Stimulated activated CD8-positive, alpha-beta memory T cell treated with anti-CD3 and anti-CD28 coated beads, Interleukin-12 subunit alpha, Interleukin-12 subunit beta, amount 100 ng/mL, for 4 hours (primary cell): ENCODE results near the gene ANKRD33B.

Experiments used
- DNase-seq: peaks from one replicate; pipeline ENCODE4 v3.0.0-alpha.2; 2020; ENCODE audit warnings: low read depth

ANKRD33B gene

DNA sequence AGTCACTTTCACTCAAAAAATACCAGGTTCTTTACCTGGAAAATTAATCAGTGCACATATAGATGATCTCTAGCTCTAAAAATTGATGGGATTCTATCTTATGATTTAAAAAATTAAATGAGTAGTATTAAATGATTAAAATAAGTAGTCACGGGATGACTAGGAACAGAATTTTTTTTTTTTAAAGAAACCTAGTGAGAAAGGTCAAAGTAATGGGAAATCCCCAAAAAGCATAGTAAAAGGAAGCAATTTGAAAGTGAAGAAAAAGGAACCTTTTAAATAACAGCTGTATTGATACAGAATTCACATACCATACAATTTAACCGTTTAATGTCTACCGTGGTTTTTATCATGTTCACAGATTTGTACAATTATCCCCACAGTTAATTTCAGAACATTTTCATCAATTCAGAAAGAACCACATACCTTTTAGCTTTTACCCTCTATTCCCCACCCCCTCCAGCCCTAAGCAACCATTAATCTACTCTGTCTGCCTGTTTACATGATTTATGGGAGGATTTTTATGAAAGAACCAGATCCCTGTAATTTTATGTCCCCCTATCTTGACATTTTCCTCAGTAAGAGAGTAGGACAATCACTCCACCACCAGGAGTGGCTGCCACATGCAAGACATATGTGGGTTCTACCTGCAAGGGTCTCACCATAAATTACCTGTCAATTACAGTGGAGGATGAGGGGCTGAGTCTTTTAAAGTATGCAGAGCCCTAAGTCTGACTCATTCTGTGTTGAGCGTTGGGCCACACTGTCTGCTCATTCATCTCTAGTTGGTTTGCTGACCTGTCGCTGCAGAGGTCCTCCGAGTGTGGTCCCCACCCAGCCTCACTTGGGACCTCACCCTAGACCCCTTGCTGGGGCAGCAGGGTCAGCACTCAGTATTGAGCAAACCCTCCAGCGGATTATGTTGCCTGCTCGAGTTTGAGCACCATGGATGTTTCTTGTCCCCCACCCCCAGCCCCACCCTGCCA lies 16.0 kb downstream of the ANKRD33B start:
- no peak for DNase-seq

DNA sequence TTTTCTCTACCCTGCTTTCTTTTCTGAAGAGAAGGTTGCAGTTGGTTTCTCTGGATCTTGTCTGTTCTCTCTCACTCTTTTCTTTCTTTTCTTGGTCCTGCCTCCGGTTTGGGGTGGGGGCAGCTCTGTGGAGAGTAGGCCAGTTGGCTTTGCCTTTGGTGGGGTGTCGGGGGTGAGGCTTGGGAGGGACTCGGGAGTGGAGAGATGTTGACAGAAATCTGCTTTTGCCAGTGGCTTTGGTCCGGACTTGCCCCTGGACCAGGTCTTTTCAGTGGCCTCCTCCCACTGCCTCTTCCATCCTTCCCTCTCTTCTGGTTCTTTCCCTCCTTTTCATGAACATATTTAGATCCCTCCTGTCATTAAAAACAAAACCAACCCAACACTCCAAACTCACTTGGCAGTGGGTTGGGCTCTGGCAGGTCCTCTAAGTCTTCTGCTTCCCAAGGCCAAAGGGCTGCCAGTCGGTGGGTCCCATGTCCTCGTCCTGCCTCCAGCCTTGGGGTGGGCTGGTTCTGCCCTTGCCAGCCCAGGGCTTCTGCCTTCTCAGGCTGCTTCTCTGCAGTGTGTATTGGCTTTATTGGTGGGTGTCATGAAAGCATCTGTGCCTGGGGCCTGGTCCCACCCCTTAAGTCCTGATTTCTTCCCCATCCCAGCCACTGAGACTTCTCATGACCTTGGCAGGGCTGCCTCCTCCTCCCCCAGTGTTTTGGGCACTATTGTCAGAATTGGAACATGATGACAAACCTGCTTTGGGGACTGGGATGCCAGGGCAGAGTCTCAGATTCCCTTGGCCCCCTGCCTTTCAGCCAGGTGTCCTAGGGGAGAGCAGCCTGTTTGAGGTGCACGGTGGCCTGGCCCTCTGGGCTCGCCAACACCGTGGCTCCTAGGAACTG lies 16.9 kb downstream of the ANKRD33B start:
- no peak for DNase-seq

DNA sequence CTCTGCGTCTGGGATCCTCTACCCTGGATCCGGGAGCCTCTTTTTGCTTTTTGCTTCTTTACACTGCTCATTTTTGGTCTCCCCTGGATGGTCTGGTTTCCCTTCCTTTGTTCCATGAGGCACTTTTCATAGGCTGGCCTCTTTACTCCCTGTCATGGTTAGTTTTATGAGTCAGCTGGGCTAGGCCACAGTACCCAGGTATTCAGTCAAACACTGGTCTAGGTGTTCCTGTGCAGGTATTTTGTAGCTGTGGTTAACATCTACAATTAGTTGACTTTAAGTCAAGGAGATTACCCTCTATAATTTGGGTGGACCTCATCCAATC lies 17.5 kb downstream of the ANKRD33B start:
- DNase-seq, result no peak

DNA sequence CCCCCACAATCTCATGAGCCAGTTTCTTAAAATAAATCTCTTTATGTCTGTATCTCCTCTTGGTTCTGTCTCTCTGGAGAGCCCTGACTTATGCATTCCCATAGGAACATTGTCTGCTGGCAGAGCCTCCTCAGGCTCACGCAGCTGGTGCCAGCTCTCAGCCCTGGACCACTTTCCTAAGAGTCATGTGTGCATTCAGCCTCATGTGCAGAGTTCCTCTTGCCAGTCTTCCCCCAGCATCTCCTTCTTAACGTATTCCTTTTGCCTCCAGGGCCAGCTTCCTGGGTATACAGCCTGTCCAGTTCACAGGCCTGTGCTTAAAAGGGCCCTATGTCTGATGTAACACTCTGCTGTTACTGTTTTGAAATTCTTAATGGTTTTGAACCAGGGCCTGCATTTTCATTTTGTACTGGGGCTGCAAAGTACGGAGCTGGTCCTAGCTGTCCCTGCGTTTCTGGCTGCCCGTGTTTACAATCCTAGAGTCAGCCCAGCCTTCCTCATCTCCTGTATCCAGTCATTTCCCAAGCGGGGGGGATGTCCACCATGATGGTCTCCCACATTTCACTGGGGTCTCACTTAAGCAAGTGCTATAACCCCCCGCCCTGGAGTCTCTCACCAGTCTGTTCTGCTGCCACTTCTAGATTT lies 18.1 kb downstream of the ANKRD33B start:
- DNase-seq, result no peak

DNA sequence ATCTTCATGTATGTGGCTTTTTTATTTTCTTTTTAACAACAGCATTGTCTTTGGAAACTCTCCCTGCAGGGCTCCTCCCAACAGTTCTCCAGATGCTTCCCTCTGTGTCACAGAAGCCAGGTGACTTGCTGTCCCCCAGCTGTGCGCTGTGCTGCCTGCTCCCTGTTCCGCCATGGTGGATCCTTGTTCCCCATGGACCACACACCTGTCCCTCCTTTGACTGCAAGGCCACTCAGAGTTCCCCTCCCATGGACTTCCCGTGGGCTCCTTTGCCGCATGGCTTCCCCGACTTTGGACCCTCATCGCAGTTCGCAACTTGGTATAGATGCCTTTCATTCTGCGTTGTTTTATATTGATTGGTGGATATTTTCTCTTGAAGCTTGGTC lies 18.6 kb downstream of the ANKRD33B start:
- DNase-seq, result no peak

DNA sequence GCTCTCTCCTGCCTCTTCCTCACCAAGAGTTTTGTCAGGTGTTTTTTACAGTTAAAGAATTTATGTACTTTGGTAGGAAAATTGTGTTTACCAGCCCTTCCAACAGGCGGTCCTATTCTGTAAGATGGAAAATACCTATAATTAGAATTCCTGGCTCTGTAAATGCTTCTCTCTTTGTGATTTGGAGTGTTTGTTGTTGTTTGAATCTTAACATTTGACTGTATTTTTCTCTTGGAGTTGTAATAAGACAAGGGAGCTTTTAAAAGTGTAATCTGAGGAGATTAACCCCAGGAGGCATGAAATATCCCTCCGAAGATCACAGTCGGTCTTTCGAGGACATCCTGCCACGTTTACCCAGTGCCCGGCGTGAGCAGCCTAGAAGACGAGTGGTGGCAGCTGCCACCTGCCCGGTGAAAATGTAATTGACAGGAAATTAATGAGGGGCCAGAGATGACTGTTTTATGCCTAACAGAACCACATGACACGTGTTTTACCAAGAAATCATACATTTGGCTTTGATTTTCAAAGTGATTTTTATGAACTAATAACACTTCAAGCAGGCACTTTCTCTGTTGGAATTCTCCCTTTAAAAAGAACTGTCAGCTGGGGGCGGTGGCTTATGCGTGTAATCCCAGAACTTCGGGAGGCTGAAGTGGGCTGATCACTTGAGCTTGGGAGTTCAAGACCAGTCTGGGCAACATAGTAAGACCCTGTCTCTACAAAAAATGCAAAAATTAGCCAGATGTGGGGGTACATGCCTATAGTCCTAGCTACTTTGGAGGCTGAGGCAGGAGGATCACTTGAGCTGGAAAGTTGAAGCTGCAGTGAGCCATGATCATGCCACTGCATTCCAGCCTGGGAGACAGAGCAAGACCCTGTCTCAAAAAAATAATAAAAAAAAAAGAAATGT lies 20.0 kb downstream of the ANKRD33B start:
- DNase-seq, result no peak

DNA sequence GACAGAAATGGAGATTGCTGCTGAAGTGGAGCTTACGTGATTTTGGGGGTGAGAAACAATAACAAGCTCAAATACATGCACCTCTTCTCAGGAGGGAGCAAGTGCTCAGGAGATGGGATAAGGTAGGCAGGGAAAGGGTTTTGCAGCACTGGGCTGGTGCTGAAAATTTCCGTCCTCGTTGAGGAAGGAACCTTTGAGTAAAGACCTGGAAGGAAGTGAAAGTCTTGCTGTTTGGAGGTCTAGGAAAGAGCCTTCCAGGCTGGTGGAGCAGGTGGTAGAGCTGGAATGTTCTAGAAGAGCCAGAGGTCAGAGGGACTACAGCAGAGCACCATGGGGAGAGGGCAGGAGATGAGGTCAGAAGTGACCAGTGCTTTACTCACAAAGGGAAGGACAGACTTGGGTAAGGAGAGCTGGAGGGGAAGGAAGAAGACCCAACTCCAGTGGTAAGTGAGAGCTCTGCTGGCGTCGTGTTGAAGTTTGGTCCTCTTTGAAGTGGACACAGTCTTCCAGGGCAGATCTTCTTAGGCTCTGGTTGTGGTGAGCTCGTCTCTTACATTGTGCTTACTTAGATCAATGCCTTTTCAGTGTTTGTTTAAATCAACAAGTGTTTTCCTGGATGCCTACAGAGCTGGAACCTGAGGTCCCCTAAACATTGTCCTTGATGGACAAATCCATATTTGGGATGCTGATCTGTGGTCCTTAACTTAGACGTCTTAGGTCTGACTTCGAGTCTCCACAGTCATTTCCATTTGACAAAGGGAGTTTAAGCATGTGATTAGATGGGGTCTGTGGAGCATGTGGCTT lies 21.0 kb downstream of the ANKRD33B start:
- DNase-seq, result no peak

DNA sequence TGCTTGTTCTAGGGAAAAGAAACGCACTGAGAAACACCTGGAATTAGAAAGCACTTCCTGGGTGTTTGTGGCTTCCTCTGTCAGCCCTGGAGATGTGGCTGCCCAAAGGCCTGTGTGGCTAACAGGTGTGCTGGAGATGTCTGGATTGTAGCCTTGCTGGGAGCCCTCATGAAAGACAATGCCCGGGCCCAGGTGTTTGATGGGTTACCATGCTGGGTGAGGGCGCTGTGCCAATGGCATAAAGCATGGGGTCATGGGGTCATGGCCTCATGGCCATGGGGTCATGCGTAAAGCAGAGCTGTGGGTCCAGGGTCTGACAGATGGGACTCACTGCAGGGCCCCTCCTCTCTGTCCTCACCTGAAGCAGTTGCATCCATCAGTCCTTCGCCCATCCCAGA lies 21.6 kb downstream of the ANKRD33B start:
- no peak for DNase-seq

DNA sequence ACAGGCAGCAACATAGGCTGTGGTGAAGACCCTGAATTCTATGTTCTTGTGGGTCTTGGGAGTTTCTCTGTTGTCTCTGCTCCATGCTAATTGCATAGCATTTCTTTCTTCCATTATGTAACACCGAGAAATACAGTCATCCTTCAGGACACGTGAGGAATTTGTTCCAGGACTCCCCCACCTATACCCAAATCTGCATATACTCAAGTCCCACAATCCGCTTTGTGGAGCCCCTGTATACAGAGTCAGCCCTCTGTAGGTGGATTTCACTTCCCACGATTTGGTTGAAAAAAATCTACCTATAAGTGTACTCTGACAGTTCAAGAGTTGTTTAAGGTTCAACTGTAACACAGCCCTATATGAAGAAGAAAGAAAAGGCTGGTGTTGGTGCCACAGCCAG lies 22.1 kb downstream of the ANKRD33B start:
- DNase-seq, result no peak

DNA sequence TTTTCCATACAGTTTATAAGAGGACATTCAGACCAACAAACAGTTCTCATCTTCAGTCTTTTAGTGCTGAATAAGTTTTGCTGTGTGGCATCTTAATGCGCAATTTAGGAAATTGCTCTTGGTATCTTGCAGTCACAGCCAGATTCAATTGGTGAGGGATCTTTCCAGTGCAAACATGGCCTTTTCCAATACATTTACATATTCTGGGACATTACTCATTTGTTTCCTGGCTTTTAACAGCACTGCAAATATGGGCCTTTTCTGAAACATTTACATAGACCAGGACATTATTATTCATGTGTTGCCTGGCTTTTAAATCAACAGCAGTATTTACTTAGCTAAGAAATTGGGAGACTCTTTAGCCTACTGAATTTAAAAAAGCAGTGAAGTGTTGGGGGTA lies 22.7 kb downstream of the ANKRD33B start:
- no peak for DNase-seq

DNA sequence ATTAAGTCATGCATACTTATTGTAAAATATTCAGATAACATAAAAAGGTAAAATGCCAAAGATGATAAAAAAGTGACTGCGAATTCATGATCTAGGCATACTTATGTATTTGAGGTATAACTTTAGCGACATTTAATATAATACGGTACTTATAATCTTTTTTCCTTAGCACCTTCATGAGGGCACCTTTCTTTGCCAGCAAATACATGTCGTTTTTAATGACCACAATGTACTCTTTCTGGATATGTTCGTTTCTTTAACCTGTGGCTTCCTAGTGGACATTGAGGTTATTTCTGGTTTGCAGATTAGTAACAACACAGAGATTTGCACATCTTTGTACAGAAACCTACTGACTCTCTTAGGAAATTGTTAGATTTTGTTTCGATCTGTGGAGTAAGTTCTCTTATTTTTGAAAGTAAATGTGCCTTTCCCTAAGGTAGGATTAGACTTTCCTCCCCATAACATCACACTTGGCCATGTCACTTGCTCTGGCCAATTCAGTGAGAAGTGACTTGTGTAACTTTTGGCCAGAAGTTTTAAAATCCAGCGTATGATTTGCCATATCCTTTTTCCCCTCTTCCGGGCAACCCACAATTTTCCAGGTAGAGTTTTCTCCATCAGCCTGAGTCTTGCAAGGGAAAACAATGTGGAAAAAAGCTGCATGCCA lies 24.4 kb downstream of the ANKRD33B start:
- DNase-seq, result no peak

DNA sequence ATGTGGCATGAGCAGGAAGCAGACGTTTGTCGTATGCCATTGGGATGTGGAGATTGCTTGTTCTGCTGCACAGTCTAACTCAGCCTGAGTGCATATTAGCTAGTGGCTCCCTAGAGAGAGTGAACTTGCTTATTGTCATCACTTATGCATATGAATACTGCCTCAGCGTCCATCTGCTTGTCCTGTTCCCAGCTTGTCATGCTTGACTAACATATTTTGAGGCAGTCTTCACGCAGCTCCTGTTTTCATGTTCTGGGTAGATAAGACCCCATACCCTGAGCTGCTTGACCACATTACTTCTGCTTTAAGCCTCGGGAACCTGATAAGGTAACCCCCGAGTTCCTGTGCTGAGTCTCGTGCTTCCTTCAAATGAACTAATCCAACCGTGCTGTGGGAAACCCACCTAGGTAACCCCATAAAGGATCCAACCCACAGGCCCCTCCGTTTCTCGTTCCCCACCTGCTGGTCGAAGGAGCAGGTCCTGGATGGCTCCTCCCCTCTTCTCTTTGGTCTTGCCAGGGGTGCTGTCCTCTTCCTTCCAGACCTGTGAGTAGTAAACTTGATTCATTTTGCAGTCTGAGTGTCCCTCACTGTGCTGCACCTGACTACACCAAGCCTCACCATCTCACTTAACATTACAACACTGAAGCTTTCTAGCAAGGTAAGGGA lies 25.0 kb downstream of the ANKRD33B start:
- no peak for DNase-seq

DNA sequence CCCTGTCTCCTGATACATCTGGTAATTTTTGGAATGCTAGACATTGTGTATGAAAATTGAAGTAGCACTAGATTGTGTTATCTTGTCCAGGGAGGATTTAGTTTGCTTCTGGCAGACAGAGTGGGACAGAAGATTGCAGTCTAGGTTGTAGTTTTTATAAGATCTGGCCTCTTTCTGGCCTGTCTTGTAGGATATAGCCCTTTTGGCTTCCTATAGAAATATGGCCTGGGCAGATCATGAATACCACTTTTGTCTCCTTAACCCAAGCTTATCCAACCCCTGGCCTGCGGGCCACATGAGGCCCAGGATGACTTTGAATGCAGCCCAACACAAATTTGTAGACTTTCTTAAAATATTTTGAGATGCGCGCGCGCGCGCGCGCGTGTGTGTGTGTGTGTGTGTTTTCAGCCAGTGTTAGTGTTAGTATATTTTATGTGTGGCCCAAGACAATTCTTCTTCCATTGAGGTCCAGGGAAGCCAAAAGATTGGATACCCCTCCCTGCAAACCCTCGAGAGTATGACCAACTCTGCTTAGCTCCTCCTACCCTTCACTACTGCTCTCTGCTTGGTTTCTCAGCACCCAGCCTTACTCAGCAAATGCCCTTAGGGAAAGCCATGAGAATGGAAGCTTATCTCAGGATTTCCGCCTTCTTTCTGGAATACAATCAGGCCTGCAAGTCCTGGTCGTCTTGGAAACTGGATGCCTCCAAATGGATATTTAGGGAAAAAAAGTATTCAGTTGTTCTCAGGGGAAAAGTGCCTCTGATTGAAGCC lies 26.5 kb downstream of the ANKRD33B start:
- no peak for DNase-seq

DNA sequence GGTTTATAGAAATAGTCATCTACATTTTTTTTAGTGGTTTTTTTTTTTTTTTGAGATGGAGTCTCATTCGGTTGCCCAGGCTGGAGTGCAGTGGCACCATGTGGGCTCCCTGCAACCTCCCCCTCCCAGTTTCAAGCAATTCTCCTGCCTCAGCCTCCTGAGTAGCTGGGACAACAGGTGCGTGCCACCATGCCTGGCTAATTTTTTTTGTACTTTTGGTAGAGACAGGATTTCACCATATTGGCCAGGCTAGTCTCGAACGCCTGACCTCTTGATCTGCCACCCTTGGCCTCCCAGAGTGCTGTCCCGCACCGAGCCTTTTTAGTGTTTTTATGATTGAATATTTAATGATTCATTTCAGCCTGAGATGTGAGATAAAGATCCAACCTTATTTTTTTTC lies 27.3 kb downstream of the ANKRD33B start:
- no peak for DNase-seq

DNA sequence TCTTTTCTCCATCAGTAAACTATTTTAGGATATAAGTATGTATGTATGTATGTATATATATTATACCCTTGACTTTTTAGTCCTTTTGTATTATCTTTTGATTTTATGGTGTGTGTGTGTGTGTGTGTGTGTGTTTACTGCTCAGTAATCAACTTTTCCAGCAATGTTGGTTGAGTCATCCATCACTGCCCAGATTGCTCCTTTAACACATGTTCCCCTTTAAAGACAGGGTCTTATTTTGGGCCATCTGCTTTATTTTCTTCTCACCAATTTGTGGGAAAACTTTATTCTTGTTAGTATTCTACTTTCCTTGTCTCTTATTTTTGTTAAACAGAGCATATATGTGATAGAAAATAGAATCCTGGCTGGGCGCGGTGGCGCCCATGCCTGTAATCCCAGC lies 28.1 kb downstream of the ANKRD33B start:
- no peak for DNase-seq

DNA sequence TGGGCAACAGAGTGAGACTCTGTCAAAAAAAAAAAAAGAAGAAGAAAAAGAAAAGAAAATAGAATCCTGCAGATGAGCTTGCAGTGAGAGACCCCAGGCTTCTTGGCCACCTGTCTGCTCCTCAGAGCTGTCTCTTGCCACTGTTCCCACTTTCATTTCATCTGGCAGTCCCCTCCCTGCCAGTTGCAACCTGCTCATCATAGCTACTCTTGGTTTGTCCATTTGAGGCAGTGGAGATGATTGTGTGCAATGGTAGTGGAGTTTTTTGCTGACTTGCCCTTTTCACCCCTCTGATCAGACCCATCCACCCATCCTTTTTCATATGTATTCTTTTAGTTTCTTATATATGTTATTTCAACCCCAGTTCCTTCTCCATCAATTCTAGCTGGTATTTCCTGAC lies 28.7 kb downstream of the ANKRD33B start:
- no peak for DNase-seq

DNA sequence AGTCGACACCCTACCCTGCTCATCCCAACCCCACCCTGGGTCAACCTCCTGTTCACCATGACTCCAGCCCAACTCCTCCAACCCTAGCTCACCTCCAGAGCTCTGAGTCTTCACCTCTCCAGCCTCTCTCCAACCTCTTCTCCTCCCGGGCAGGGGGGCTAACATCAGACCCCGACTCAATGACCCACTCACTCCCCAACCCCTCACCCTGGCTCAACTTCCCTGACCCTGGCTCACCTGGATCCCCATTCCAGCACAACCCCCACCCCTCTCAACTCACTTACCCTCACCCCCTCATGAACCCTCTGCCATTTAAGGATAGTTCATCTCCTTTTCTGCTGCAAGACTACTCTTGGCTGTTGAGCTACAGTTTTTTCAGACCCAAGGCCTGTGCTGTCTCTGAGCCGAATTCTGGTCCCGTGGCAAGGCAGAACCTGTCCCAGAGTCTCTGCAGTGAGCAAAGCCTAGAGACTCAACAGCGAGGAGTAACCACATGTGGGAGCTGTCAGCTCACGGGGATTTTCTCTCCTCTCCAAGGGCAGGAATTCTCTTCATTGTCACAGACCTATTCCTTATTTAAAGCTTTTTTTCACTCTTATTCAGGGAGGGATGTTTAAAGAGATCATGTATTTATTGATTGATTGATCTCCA lies 29.8 kb downstream of the ANKRD33B start:
- DNase-seq, result no peak

DNA sequence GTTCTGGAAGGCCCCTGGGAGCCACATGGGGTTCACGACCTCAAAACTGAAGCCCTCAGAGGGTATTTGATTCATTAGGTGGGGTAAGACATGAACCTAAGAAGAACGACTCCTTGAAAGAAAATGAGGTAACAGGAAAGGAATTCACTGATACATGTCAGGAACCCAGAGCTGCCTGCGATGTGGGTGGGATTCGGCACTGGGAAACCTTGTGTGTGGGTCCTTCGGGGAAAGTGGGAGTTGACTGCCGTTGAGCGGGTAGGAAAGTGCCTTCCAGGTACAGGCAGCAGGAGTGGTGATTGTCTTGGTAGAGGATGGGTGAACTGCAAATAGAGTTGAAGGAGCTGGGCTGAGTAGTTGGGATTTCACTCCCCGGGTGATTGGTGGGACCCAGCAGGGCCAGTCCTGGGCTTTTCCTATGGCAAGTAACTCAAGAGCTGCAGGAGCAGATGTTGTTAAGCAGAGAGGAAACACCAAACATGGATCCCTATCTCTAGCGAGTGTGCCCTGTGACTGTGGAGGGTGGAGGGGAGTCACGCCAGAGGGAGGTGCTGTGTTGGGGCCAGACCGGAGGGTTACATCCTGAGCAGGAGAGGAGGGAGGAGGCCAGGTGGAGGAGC lies 30.8 kb downstream of the ANKRD33B start:
- no peak for DNase-seq
